Neuronal stem cell (in vitro differentiated cells): ENCODE results near the gene PAX2.

Source experiments
- DNase-seq: peaks from one replicate; pipeline ENCODE4 v3.0.0-alpha.2; 2013; ENCODE audit warnings: low spot score
- H2AFZ ChIP-seq: one replicate; pipeline ENCODE4 v1.6.1; 2013; ENCODE audit warnings: mild to moderate bottlenecking, low read length, inconsistent platforms
- H2AK5ac ChIP-seq: 2 replicates; pipeline ENCODE4 v1.6.1; 2013; ENCODE audit warnings: low read depth, mild to moderate bottlenecking, inconsistent platforms, low read length, moderate library complexity, mixed read lengths
- H2BK120ac ChIP-seq: 2 replicates; pipeline ENCODE4 v1.6.1; 2013; ENCODE audit warnings: low read depth, mild to moderate bottlenecking, inconsistent platforms, low read length, moderate library complexity, mixed read lengths
- H2BK12ac ChIP-seq: one replicate; pipeline ENCODE4 v1.6.1; 2013; ENCODE audit warnings: low read length, inconsistent platforms
- H2BK15ac ChIP-seq: 2 replicates; pipeline ENCODE4 v1.6.1; 2013; ENCODE audit warnings: mild to moderate bottlenecking, low read length, inconsistent platforms, mixed read lengths
- H2BK5ac ChIP-seq: one replicate; pipeline ENCODE4 v1.6.1; 2013; ENCODE audit warnings: inconsistent platforms, mild to moderate bottlenecking, low read length, moderate library complexity
- H3K14ac ChIP-seq: one replicate; pipeline ENCODE4 v1.6.1; 2013; ENCODE audit warnings: low read length, inconsistent platforms
- H3K18ac ChIP-seq: 2 replicates; pipeline ENCODE4 v1.6.1; 2013; ENCODE audit warnings: low read length, inconsistent platforms
- H3K23ac ChIP-seq: 2 replicates; pipeline ENCODE4 v1.6.1; 2013; ENCODE audit warnings: low read depth, mild to moderate bottlenecking, mixed read lengths, low read length, inconsistent platforms; ENCODE audit not compliant: poor library complexity
- H3K27ac ChIP-seq: replicated peaks from 3 replicates; pipeline ENCODE4 v1.5.1; 2013; ENCODE audit warnings: low read length, inconsistent platforms
- H3K27me3 ChIP-seq, 3 experiments: 2 replicates each; pipeline ENCODE4 v1.6.1; 2013; ENCODE audit warnings: low read length in 3 of 3, mild to moderate bottlenecking in 2 of 3, inconsistent platforms in 1 of 3, low read depth in 1 of 3, mixed read lengths in 1 of 3, moderate library complexity in 1 of 3; ENCODE audit not compliant: control insufficient read depth in 3 of 3, insufficient read depth in 3 of 3
- H3K36me3 ChIP-seq, 2 donors: replicated peaks in 1 of 2; 2 replicates each; pipeline ENCODE4 v1.6.1; 2013; ENCODE audit warnings: low read length in 2 of 2; ENCODE audit not compliant: control insufficient read depth in 2 of 2, insufficient read depth in 2 of 2
- H3K4ac ChIP-seq: 2 replicates; pipeline ENCODE4 v1.6.1; 2013; ENCODE audit warnings: inconsistent platforms, mild to moderate bottlenecking, low read length, moderate library complexity
- H3K4me1 ChIP-seq, 2 donors: 1 replicate in 1 of 2; 2 replicates in 1 of 2; pipeline ENCODE4 v1.6.1; 2013; ENCODE audit warnings: low read length in 2 of 2, low read depth in 1 of 2; ENCODE audit not compliant: control insufficient read depth in 2 of 2, insufficient read depth in 1 of 2
- H3K4me2 ChIP-seq: one replicate; pipeline ENCODE4 v1.6.1; 2013; ENCODE audit warnings: mild to moderate bottlenecking, low read length, inconsistent platforms; ENCODE audit not compliant: insufficient read depth, poor library complexity, severe bottlenecking
- H3K4me3 ChIP-seq, 2 donors: 2 replicates each; pipeline ENCODE4 v1.5.1; 2013; ENCODE audit warnings: low read length in 2 of 2, mild to moderate bottlenecking in 2 of 2, inconsistent platforms in 1 of 2, moderate library complexity in 1 of 2
- H3K79me1 ChIP-seq: one replicate; pipeline ENCODE4 v1.6.1; 2013; ENCODE audit warnings: low read depth, mild to moderate bottlenecking, inconsistent platforms, low read length, moderate library complexity
- H3K9ac ChIP-seq: one replicate; pipeline ENCODE4 v1.6.1; 2013; ENCODE audit warnings: mild to moderate bottlenecking, low read depth, low read length, inconsistent platforms; ENCODE audit not compliant: poor library complexity
- H3K9me3 ChIP-seq, 2 donors: replicated peaks in 1 of 2; 2 replicates each; pipeline versions ENCODE3 to v1.6.1; 2013; ENCODE audit warnings: low read length in 2 of 2, mild to moderate bottlenecking in 2 of 2, inconsistent platforms in 1 of 2, low read depth in 1 of 2, mixed read lengths in 1 of 2, moderate library complexity in 1 of 2; ENCODE audit not compliant: control insufficient read depth in 2 of 2, insufficient read depth in 1 of 2
- H4K8ac ChIP-seq: one replicate; pipeline ENCODE4 v1.6.1; 2013; ENCODE audit warnings: low read depth, mild to moderate bottlenecking, inconsistent platforms, low read length, moderate library complexity
- H4K91ac ChIP-seq: one replicate; pipeline ENCODE4 v1.6.1; 2013; ENCODE audit warnings: low read length, low read depth, mild to moderate bottlenecking, inconsistent platforms; ENCODE audit not compliant: poor library complexity
- WGBS, 2 donors: extraction: QIAGEN DNeasy Blood & Tissue Kit; methylation state at CpG; one replicate each; pipeline ENCODE4 v1.1.7; 2013; ENCODE audit warnings: missing lambda C conversion rate in 2 of 2, mixed read lengths in 1 of 2; ENCODE audit not compliant: insufficient read length in 2 of 2, insufficient replicate concordance in 1 of 2; ENCODE audit errors: extremely low coverage in 2 of 2; 5-methylcytosine and 5-hydroxymethylcytosine counted together

Gene PAX2

DNA sequence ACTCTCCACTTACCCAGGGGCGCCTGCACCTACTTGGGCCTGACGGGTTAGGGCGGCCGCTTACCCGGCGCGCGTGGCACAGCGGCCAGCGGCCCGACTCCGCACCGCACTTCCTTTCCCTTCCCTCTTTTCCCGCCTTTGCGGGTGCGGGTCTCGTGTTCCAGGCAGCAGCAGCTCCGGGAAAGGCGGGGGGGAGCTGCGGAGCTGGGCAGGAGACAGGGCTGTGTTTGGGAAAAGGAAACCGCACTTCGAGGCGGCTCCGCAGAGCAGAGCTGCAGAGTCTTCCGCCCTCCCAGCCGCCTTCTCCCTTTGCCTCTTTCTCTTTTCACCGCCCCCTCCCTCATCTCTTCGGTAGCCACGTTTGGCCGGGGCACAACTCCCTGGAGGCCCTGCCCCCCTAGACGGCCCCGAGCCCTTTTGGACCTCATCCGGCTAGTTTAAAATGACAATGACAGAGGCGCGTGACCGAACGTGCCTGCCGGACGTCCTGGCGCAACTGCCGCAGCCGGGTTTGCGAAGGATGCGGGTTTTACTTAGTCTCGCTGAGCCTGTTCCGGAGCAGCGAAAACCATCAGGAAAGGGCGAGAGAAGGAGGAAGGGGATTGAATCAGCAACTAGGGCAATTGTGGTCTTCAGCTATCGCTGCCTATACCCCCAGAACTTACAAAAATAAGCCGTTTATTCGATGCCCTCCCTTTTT is 7.9 kb upstream of the PAX2 start:
- no peak for DNase-seq

DNA sequence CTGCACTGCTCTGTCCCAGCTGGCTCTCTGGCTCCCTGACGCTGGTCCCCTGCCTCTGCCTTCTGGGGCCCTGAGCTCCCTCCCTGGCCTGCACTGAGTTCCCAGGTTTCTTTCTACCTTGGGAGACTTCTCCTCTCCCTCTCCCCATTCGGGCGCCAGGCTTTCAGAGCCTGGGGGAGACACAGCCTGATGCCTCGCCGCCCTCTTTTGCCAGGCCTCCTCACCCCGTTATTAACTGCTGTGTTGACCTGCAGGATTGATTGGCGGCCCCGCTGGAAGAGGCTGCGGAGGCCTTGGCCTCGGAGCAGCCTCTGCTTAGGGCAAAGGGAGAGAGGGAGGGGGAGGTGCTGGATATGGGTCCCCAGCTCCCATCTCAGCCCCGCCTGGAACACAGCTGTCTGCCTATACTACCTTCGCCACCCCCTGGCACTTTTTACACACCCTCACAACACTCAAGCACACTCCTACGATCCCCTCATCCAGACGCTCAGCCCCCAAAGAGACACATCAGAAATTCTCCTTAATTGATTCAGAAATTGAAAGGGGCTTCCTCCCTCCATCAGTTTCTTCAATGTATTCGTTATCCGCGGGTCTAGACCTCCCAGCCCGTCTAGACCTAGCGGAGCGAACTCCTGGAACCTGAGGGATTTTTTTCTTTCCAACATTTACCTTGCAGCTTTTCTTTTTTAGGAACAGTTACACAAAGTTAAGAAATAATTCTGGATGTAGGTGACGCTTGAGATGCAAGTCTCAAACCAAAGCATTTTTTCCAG is 7.1 kb upstream of the PAX2 start:
- H3K9ac ChIP-seq, result no peak overlapping the region
- no peak overlapping the region for H3K4ac ChIP-seq
- no peak overlapping the region for H3K27ac ChIP-seq
- no peak overlapping the region for H2BK5ac ChIP-seq
- no peak overlapping the region for H3K23ac ChIP-seq
- H3K36me3 ChIP-seq, result no peaks in the 10 kb centered on the region
- H3K18ac ChIP-seq, result no peak overlapping the region
- peaks cover 82 to 100% (median 99%) of the 10 kb centered on the region in 3 experiments for H3K27me3 ChIP-seq
- no peak overlapping the region for H3K4me3 ChIP-seq
- H3K79me1 ChIP-seq, result no peaks in the 10 kb centered on the region
- H3K4me1 ChIP-seq, result peaks cover 0 to 2% of the 10 kb centered on the region in 2 donors
- peak overlapping the region; percentile 74 for H2AFZ ChIP-seq
- no peak overlapping the region for H4K91ac ChIP-seq
- no CpG with 5 or more reads among the region's 21 CpGs for WGBS, 2 donors
- no peak overlapping the region for H2BK15ac ChIP-seq
- no peak overlapping the region for H2BK120ac ChIP-seq
- no peak for DNase-seq
- no peak overlapping the region for H2BK12ac ChIP-seq
- no peak overlapping the region for H3K14ac ChIP-seq
- no peak overlapping the region for H4K8ac ChIP-seq
- no peak overlapping the region for H2AK5ac ChIP-seq
- H3K9me3 ChIP-seq, result no peaks in the 10 kb centered on the region
- H3K4me2 ChIP-seq, result no peak overlapping the region

More for the DNA sequence above, 7.9 kb upstream of the PAX2 start:
- H3K9me3 ChIP-seq, result no peaks in the 10 kb centered on the region
- H3K4ac ChIP-seq, result no peak overlapping the region
- no CpG with 5 or more reads among the region's 51 CpGs for WGBS, 2 donors
- no peak overlapping the region for H2BK5ac ChIP-seq
- no peak overlapping the region for H4K91ac ChIP-seq
- no peak overlapping the region for H3K18ac ChIP-seq
- no peak overlapping the region for H3K9ac ChIP-seq
- H3K14ac ChIP-seq, result no peak overlapping the region
- no peaks in the 10 kb centered on the region for H3K79me1 ChIP-seq
- H2BK12ac ChIP-seq, result no peak overlapping the region
- H3K4me3 ChIP-seq, result no peak overlapping the region
- peaks cover 0 to 2% of the 10 kb centered on the region in 2 donors for H3K4me1 ChIP-seq
- H2BK15ac ChIP-seq, result no peak overlapping the region
- no peak overlapping the region for H4K8ac ChIP-seq
- no peak overlapping the region for H3K4me2 ChIP-seq
- no peak overlapping the region for H2AK5ac ChIP-seq
- no peak overlapping the region for H3K27ac ChIP-seq
- H2AFZ ChIP-seq, result peak overlapping the region; percentile 74
- no peak overlapping the region for H3K23ac ChIP-seq
- no peak overlapping the region for H2BK120ac ChIP-seq
- H3K27me3 ChIP-seq, result peaks cover 78 to 100% (median 99%) of the 10 kb centered on the region in 3 experiments
- H3K36me3 ChIP-seq, result no peaks in the 10 kb centered on the region

DNA sequence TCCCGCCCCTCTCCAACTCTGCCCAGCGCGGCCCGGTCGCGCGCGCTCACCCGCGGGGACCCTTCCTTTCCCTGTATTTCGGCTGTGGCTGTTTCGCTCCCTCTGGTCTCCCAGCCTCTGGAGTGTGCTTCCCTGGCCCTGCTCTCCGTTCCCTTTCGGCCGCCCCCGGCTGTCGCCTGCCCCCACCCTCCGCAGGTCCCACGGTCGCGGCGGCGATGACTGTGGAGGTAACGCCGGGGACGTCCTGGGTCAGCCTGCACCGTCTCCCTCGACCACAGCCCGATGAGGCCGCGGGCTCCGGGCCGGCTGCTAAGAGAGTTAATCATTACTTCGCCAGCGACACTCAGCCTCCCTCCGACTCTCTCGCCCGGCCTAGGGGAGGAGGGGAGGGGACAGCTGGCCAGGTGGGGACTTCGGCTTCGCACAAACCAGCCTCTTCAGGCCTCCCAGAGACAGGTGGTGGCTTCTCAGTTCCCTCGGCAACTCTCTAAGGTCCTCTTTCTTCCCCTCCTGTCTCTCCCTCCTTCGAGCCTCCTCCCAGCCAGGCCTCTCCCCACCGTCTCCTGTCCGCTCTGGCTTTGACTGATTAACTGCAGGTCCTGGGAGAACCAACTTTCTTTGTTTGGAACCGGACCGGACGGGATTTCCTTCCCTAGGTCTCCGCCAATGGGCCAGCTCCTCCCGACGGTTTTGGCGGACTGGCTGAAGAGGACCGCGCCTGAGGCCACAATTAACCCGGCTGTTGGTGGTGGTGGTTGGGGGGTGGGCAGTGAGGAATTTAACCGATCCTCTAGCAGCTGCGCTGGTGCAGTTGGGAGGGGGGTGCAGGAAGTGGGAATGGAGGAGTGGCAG is 5.6 kb upstream of the PAX2 start:
- DNase-seq, result no peak
- no peak overlapping the region for H3K4me2 ChIP-seq

More for the DNA sequence above, 5.6 kb upstream of the PAX2 start:
- peak overlapping the region; percentile 77 for H3K18ac ChIP-seq
- no peak overlapping the region for H3K14ac ChIP-seq
- no peak overlapping the region for H3K4ac ChIP-seq
- H2BK12ac ChIP-seq, result no peak overlapping the region
- H3K4me3 ChIP-seq, result no peak overlapping the region
- no peaks in the 10 kb centered on the region for H3K9me3 ChIP-seq
- peak overlapping the region; percentile 58 for H2AK5ac ChIP-seq
- WGBS, 2 donors, result no CpG with 5 or more reads among the region's 56 CpGs
- H2BK120ac ChIP-seq, result no peak overlapping the region
- peak overlapping the region; percentile 64 for H2AFZ ChIP-seq
- no peak overlapping the region for H2BK5ac ChIP-seq
- H3K4me1 ChIP-seq, result peaks cover 5% of the 10 kb centered on the region in 2 donors
- no peak overlapping the region for H4K8ac ChIP-seq
- H3K9ac ChIP-seq, result peak overlapping the region; percentile 78
- H2BK15ac ChIP-seq, result no peak overlapping the region
- no peaks in the 10 kb centered on the region for H3K36me3 ChIP-seq
- peaks cover 82 to 100% (median 100%) of the 10 kb centered on the region in 3 experiments for H3K27me3 ChIP-seq
- no peak overlapping the region for H3K27ac ChIP-seq
- H3K23ac ChIP-seq, result peak overlapping the region; percentile 75
- no peaks in the 10 kb centered on the region for H3K79me1 ChIP-seq
- H4K91ac ChIP-seq, result no peak overlapping the region
